CD14-positive monocyte (primary cell): ENCODE data around the gene DTNBP1. TPM values are rescaled to one million over a fixed set of nuclear protein-coding genes. Genes with fewer than 3 reads are reported as not detected.

Experiments
- DNase-seq, 3 donors: peaks; one replicate each; pipeline ENCODE4 v3.0.0-alpha.2; 2011 to 2022
- H2AFZ ChIP-seq: 2 replicates; pipeline ENCODE4 v1.6.0; 2012; ENCODE audit warnings: mild to moderate bottlenecking, low read depth, low read length, inconsistent platforms; ENCODE audit not compliant: insufficient read depth, poor library complexity, severe bottlenecking
- H3K27ac ChIP-seq, 2 donors: 1 replicate in 1 of 2; 2 replicates in 1 of 2; pipeline ENCODE4 v1.5.1; 2012 to 2013; ENCODE audit warnings: low read length in 2 of 2, control low read depth in 1 of 2, inconsistent platforms in 1 of 2, low read depth in 1 of 2, mild to moderate bottlenecking in 1 of 2
- H3K27me3 ChIP-seq, 2 donors: one replicate each; pipeline versions ENCODE4 v1.6.0 to v1.6.1; 2011 to 2013; ENCODE audit warnings: low read length in 2 of 2; ENCODE audit not compliant: control insufficient read depth in 2 of 2, insufficient read depth in 2 of 2
- H3K36me3 ChIP-seq, 2 donors: replicated peaks in 1 of 2; 1 replicate in 1 of 2; 2 replicates in 1 of 2; pipeline versions ENCODE4 v1.5.1 to v1.6.1; 2012 to 2013; ENCODE audit warnings: low read length in 2 of 2, control low read depth in 1 of 2, inconsistent platforms in 1 of 2, mild to moderate bottlenecking in 1 of 2; ENCODE audit not compliant: insufficient read depth in 2 of 2, control insufficient read depth in 1 of 2
- H3K4me1 ChIP-seq, 2 donors: 1 replicate in 1 of 2; 2 replicates in 1 of 2; pipeline versions ENCODE4 v1.5.1 to v1.6.1; 2012 to 2013; ENCODE audit warnings: low read length in 2 of 2, control low read depth in 1 of 2, inconsistent platforms in 1 of 2, mild to moderate bottlenecking in 1 of 2, moderate library complexity in 1 of 2; ENCODE audit not compliant: insufficient read depth in 2 of 2, control insufficient read depth in 1 of 2
- H3K4me2 ChIP-seq: replicated peaks from 2 replicates; pipeline ENCODE3; 2012; ENCODE audit warnings: low read length, moderate library complexity, mild to moderate bottlenecking; ENCODE audit not compliant: poor library complexity, severe bottlenecking; ENCODE audit errors: extremely low read depth
- H3K4me3 ChIP-seq, 3 experiments: fragments of 200-600 bp in 1 of 3; sonication (generic) in 1 of 3; replicated peaks in 1 of 3; 1 replicate in 2 of 3; 2 replicates in 1 of 3; pipeline ENCODE4 v1.5.1; 2011 to 2013; ENCODE audit warnings: low read length in 3 of 3, mild to moderate bottlenecking in 3 of 3, control low read depth in 2 of 3, low read depth in 2 of 3, inconsistent platforms in 1 of 3, moderate library complexity in 1 of 3
- H3K79me2 ChIP-seq: 2 replicates; pipeline ENCODE4 v1.6.0; 2012; ENCODE audit warnings: mild to moderate bottlenecking, control low read depth, inconsistent platforms, low read length, moderate library complexity; ENCODE audit not compliant: insufficient read depth
- H3K9ac ChIP-seq: 2 replicates; pipeline ENCODE4 v1.6.0; 2017; ENCODE audit warnings: low read length, mild to moderate bottlenecking; ENCODE audit not compliant: insufficient read depth, poor library complexity, severe bottlenecking
- H3K9me3 ChIP-seq, 2 donors: replicated peaks in 1 of 2; 1 replicate in 1 of 2; 2 replicates in 1 of 2; pipeline versions ENCODE4 v1.5.1 to v1.6.1; 2012 to 2013; ENCODE audit warnings: low read length in 2 of 2, control low read depth in 1 of 2; ENCODE audit not compliant: control insufficient read depth in 1 of 2, insufficient read depth in 1 of 2
- H4K20me1 ChIP-seq: 2 replicates; pipeline ENCODE4 v1.6.0; 2012; ENCODE audit warnings: mild to moderate bottlenecking, low read length, control low read depth, moderate library complexity; ENCODE audit not compliant: insufficient read depth
- H3K27ac Mint-ChIP-seq, 7 donors: one replicate each; pipeline ENCODE4 v1.8.0; 2020; ENCODE audit warnings: mild to moderate bottlenecking in 7 of 7, mixed read lengths in 7 of 7, moderate library complexity in 6 of 7, inconsistent platforms in 2 of 7
- H3K27me3 Mint-ChIP-seq, 3 donors: one replicate each; pipeline ENCODE4 v1.8.0; 2021 to 2022; ENCODE audit warnings: low read depth in 3 of 3, mild to moderate bottlenecking in 3 of 3, mixed read lengths in 3 of 3, moderate library complexity in 3 of 3, inconsistent platforms in 1 of 3
- H3K36me3 Mint-ChIP-seq, 2 donors: one replicate each; pipeline ENCODE4 v1.8.0; 2020; ENCODE audit warnings: mixed read lengths in 2 of 2, inconsistent platforms in 1 of 2, mild to moderate bottlenecking in 1 of 2
- H3K4me1 Mint-ChIP-seq: one replicate; pipeline ENCODE4 v1.8.0; 2020; ENCODE audit warnings: mild to moderate bottlenecking, mixed read lengths
- H3K4me3 Mint-ChIP-seq, 2 donors: one replicate each; pipeline ENCODE4 v1.8.0; 2020; ENCODE audit warnings: mild to moderate bottlenecking in 2 of 2, mixed read lengths in 2 of 2, moderate library complexity in 1 of 2
- H3K9me3 Mint-ChIP-seq, 7 donors: one replicate each; pipeline ENCODE4 v1.8.0; 2020 to 2022; ENCODE audit warnings: mixed read lengths in 7 of 7, mild to moderate bottlenecking in 6 of 7, moderate library complexity in 6 of 7, inconsistent platforms in 2 of 7
- WGBS: methylation state at CpG from one replicate; pipeline ENCODE4 v1.1.5; 2013; ENCODE audit warnings: missing lambda C conversion rate; ENCODE audit not compliant: insufficient coverage; 5-methylcytosine and 5-hydroxymethylcytosine counted together
- intact Hi-C, 2 donors: fragments of 100-400 bp; cut with micrococcal nuclease; formaldehyde crosslinking; loops; one replicate each; pipeline versions ENCODE4 v1.15.0 to v1.15.1; 2023
- polyA plus RNA-seq, 3 donors: library from polyadenylated mRNA; depleted of rRNA in 1 of 3; unstranded in 2 of 3; stranded (reverse) in 1 of 3; fragments of 300-500 nt in 2 of 3; fragments of >200 nt in 1 of 3; fragmentation: Illumina TruSeq in 2 of 3; gene quantifications; 1 replicate in 2 of 3; 2 replicates in 1 of 3; pipeline ENCODE4 v1.2.3, GENCODE V29; 2012 to 2021
- TF ChIP-seq, protein P1 (sequence below): fragments of 200-600 bp; IDR thresholded peaks from one replicate; pipeline ENCODE4 v1.8.0; 2022; ENCODE audit warnings: antibody characterized with exemption, mild to moderate bottlenecking

DTNBP1 gene
- polyA plus RNA-seq, 3 donors = 19.7 to 26.9 (median 20.5) TPM

- Histone ChIP-seq H3K27me3 (no peaks in the 10 kb centered on the region), H2AFZ (no peak overlapping the region), H3K4me1 (peaks cover 6 to 7% of the 10 kb centered on the region in 2 donors), H3K9me3 (no peaks in the 10 kb centered on the region), H3K27ac (no peak overlapping the region), H4K20me1 (peaks cover 9% of the 10 kb centered on the region), H3K4me3 (no peak overlapping the region), H3K79me2 (peaks cover 11% of the 10 kb centered on the region), H3K36me3 (peaks cover 0 to 20% of the 10 kb centered on the region in 2 donors), H3K9ac (no peak overlapping the region), H3K4me2 (no peak overlapping the region)
- H3K9me3 Mint-ChIP-seq = peaks cover 0 to 2% (median 0%) of the 10 kb centered on the region in 7 donors
- no peak for DNase-seq
- H3K4me1 Mint-ChIP-seq = peaks cover 13% of the 10 kb centered on the region
- H3K4me3 Mint-ChIP-seq = no peak overlapping the region
- TF ChIP-seq, protein P1, sequence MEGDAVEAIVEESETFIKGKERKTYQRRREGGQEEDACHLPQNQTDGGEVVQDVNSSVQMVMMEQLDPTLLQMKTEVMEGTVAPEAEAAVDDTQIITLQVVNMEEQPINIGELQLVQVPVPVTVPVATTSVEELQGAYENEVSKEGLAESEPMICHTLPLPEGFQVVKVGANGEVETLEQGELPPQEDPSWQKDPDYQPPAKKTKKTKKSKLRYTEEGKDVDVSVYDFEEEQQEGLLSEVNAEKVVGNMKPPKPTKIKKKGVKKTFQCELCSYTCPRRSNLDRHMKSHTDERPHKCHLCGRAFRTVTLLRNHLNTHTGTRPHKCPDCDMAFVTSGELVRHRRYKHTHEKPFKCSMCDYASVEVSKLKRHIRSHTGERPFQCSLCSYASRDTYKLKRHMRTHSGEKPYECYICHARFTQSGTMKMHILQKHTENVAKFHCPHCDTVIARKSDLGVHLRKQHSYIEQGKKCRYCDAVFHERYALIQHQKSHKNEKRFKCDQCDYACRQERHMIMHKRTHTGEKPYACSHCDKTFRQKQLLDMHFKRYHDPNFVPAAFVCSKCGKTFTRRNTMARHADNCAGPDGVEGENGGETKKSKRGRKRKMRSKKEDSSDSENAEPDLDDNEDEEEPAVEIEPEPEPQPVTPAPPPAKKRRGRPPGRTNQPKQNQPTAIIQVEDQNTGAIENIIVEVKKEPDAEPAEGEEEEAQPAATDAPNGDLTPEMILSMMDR = no peak
- peak overlapping the region in 2 of 7 donors; percentile 7 to 31 for H3K27ac Mint-ChIP-seq
- peaks cover 0 to 4% (median 2%) of the 10 kb centered on the region in 3 donors for H3K27me3 Mint-ChIP-seq
- intact Hi-C loops = no loop called here
- peaks cover 12 to 18% of the 10 kb centered on the region in 2 donors for H3K36me3 Mint-ChIP-seq
- WGBS = 94% methylated on average over 3 of the region's 4 CpGs
Measured at GRCh38 chr6:15574023-15574422, 88.8 kb downstream of the DTNBP1 start.

DNA sequence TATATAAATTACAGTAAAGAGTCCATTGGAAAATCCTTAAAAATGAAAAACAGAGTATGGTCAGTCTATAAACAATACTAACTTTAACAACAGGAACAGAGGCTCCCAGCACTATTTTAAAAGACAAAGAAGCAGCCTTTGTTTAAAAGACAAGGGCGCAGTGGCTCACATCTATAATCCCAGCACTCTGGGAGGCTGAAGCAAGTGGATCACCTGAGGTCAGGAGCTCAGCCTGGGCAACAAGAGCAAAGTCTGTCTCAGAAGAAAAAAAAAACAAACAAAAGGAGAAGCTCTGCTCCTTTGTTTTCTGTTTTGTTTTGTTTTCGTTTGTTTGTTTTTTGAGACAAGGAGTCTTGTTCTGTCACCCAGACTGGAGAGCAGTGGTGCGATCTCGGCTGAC, 89.4 kb downstream of the DTNBP1 start:
- H4K20me1 ChIP-seq = peaks cover 13% of the 10 kb centered on the region
- H3K9ac ChIP-seq = no peak overlapping the region
- H3K4me2 ChIP-seq = no peak overlapping the region
- peaks cover 13 to 18% of the 10 kb centered on the region in 2 donors for H3K36me3 Mint-ChIP-seq
- H3K79me2 ChIP-seq = peaks cover 7% of the 10 kb centered on the region
- H3K4me3 Mint-ChIP-seq = no peak overlapping the region
- H3K36me3 ChIP-seq = peaks cover 0 to 20% of the 10 kb centered on the region in 2 donors
- peaks cover 0 to 4% (median 2%) of the 10 kb centered on the region in 3 donors for H3K27me3 Mint-ChIP-seq
- peak overlapping the region in 1 of 7 donors; percentile 31 for H3K27ac Mint-ChIP-seq
- no peaks in the 10 kb centered on the region for H3K9me3 ChIP-seq
- no peak overlapping the region for H3K4me3 ChIP-seq
- H3K27me3 ChIP-seq = no peaks in the 10 kb centered on the region
- intact Hi-C loops = no loop called here
- no peak overlapping the region for H2AFZ ChIP-seq
- H3K4me1 ChIP-seq = peaks cover 6 to 7% of the 10 kb centered on the region in 2 donors
- TF ChIP-seq, protein P1 = no peak
- no peak for DNase-seq
- peaks cover 0 to 2% (median 0%) of the 10 kb centered on the region in 7 donors for H3K9me3 Mint-ChIP-seq
- 100% methylated on average over 1 of the region's 4 CpGs for WGBS
- peak overlapping the region in 1 of 2 donors; percentile 26 for H3K27ac ChIP-seq
- H3K4me1 Mint-ChIP-seq = peaks cover 13% of the 10 kb centered on the region
